GM21367 (cell line): ENCODE data around the gene MCC.
"Not testable (repeated sequence)": the region's sequence is repeated elsewhere in the genome, so short reads cannot be mapped to it uniquely, and the experiment has no call there.

Experiments
- ATAC-seq: cut with Tn5 transposase; IDR thresholded peaks from one replicate; pipeline ENCODE4 v1.9.1; 2021; ENCODE audit not compliant: unreplicated experiment

MCC gene

GRCh38 chr5:113427871-113428574 is 60.2 kb downstream of the MCC start:
- no peak for ATAC-seq

GRCh38 chr5:113425909-113426308 is 62.3 kb downstream of the MCC start:
- no peak for ATAC-seq

- ATAC-seq = no peak
These were observed 66.6 kb downstream of the MCC start for GRCh38 chr5:113421693-113422092.

- no peak for ATAC-seq
These were observed 82.7 kb downstream of the MCC start for GRCh38 chr5:113405530-113405929.

GRCh38 chr5:113404269-113404668 is 84.0 kb downstream of the MCC start:
- ATAC-seq = no peak

- ATAC-seq = not testable (repeated sequence)
These were observed 90.3 kb downstream of the MCC start for GRCh38 chr5:113397986-113398385.

- no peak for ATAC-seq
These were observed 91.2 kb downstream of the MCC start for GRCh38 chr5:113397046-113397445.

GRCh38 chr5:113394658-113395057 is 93.6 kb downstream of the MCC start:
- ATAC-seq = no peak

- ATAC-seq = no peak
These were observed 98.0 kb downstream of the MCC start for GRCh38 chr5:113390224-113390623.

GRCh38 chr5:113389116-113389515 is 99.1 kb downstream of the MCC start:
- no peak for ATAC-seq

GRCh38 chr5:113387844-113388243 is 100.4 kb downstream of the MCC start:
- no peak for ATAC-seq

- ATAC-seq = no peak
These were observed 103.4 kb downstream of the MCC start for GRCh38 chr5:113384782-113385285.

- no peak for ATAC-seq
These were observed 105.5 kb downstream of the MCC start for GRCh38 chr5:113382731-113383130.

- no peak for ATAC-seq
These were observed 106.5 kb downstream of the MCC start for GRCh38 chr5:113381791-113382190.

GRCh38 chr5:113380807-113381326 is 107.4 kb downstream of the MCC start:
- no peak for ATAC-seq

GRCh38 chr5:113379936-113380806 is 108.1 kb downstream of the MCC start:
- ATAC-seq = no peak

- peak; percentile 86 for ATAC-seq
These were observed 109.2 kb downstream of the MCC start for GRCh38 chr5:113378959-113379541.

- no peak for ATAC-seq
These were observed 109.7 kb downstream of the MCC start for GRCh38 chr5:113378514-113378913.

- ATAC-seq = no peak
These were observed 110.2 kb downstream of the MCC start for GRCh38 chr5:113378081-113378480.

GRCh38 chr5:113376640-113377039 is 111.6 kb downstream of the MCC start:
- no peak for ATAC-seq

- ATAC-seq = no peak
These were observed 112.7 kb downstream of the MCC start for GRCh38 chr5:113375480-113376060.
